ENCODE data around the gene NTM.

The NTM gene

DNA sequence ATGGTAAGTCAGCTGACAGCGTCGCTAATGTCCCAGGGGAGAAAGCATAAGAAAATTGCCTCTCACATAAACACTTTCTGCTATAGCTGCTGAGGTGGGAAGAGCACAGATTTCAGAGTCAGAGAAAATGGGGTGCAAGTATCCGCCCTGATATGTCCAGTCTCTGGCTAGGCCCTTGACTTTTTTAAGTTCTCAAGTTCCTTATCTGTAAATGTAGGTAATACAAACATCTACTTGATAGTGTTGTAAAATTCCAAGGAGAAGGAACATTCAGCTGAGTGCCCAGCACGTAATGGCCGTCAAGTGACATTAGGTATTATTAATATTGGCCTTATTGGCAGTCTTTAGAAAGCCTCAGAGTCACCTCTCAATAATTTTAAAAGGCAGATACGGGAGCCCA is 143.6 kb downstream of the NTM start:
- no peaks in the 10 kb centered on the region for H3K36me3 ChIP-seq (replicated peaks in 1 of 2; ENCODE audit: control insufficient read depth in 2 of 2, insufficient read depth in 2 of 2, low read length in 2 of 2)
- H3K27ac ChIP-seq (replicated peaks; ENCODE audit: low read length) = no peak overlapping the region
- no peak overlapping the region for H3K18ac ChIP-seq (ENCODE audit: low read length)
- H2BK15ac ChIP-seq (ENCODE audit: low read length) = no peak overlapping the region
- no peaks in the 10 kb centered on the region for H3K27me3 ChIP-seq (ENCODE audit: control insufficient read depth in 3 of 3, insufficient read depth in 3 of 3, low read depth in 1 of 3, low read length in 3 of 3)
- H4K91ac ChIP-seq (ENCODE audit: low read depth, low read length, poor library complexity) = no peak overlapping the region
- no CpG with 5 or more reads among the region's 6 CpGs for WGBS, 2 donors (ENCODE audit: extremely low coverage in 2 of 2, insufficient read length in 2 of 2, insufficient replicate concordance in 1 of 2)
- H2AFZ ChIP-seq (ENCODE audit: low read length) = no peak overlapping the region
- no peak overlapping the region for H4K8ac ChIP-seq (ENCODE audit: low read depth, low read length)
- H3K4ac ChIP-seq (ENCODE audit: low read length) = no peak overlapping the region
- H3K4me1 ChIP-seq (ENCODE audit: control insufficient read depth in 2 of 2, insufficient read depth in 1 of 2, low read depth in 1 of 2, low read length in 2 of 2) = peaks cover 0 to 3% of the 10 kb centered on the region in 2 donors
- no peak overlapping the region for H2BK120ac ChIP-seq (ENCODE audit: low read depth, low read length)
- H3K4me2 ChIP-seq (ENCODE audit: insufficient read depth, low read length, poor library complexity, severe bottlenecking) = no peak overlapping the region
- H2AK5ac ChIP-seq (ENCODE audit: low read depth, low read length) = no peak overlapping the region
- no peak for DNase-seq (ENCODE audit: low spot score)
- H3K79me1 ChIP-seq (ENCODE audit: low read depth, low read length) = no peaks in the 10 kb centered on the region
- H3K9me3 ChIP-seq (replicated peaks in 1 of 2; ENCODE audit: control insufficient read depth in 2 of 2, insufficient read depth in 1 of 2, low read depth in 1 of 2, low read length in 2 of 2) = no peaks in the 10 kb centered on the region
- H3K4me3 ChIP-seq (ENCODE audit: low read length in 2 of 2) = no peak overlapping the region
- no peak overlapping the region for H3K23ac ChIP-seq (ENCODE audit: low read depth, low read length, poor library complexity)
- no peak overlapping the region for H2BK5ac ChIP-seq (ENCODE audit: low read length)
- no peak overlapping the region for H2BK12ac ChIP-seq (ENCODE audit: low read length)
- H3K9ac ChIP-seq (ENCODE audit: low read depth, low read length, poor library complexity) = no peak overlapping the region
- H3K14ac ChIP-seq (ENCODE audit: low read length) = no peak overlapping the region

- DNase-seq (ENCODE audit: low spot score) = no peak
- no peak overlapping the region for H3K18ac ChIP-seq (ENCODE audit: low read length)
- no peaks in the 10 kb centered on the region for H3K36me3 ChIP-seq (replicated peaks in 1 of 2; ENCODE audit: control insufficient read depth in 2 of 2, insufficient read depth in 2 of 2, low read length in 2 of 2)
- no peak overlapping the region for H3K4me3 ChIP-seq (ENCODE audit: low read length in 2 of 2)
- H2AK5ac ChIP-seq (ENCODE audit: low read depth, low read length) = no peak overlapping the region
- H3K4ac ChIP-seq (ENCODE audit: low read length) = no peak overlapping the region
- H2BK12ac ChIP-seq (ENCODE audit: low read length) = no peak overlapping the region
- peaks cover 0 to 3% of the 10 kb centered on the region in 2 donors for H3K4me1 ChIP-seq (ENCODE audit: control insufficient read depth in 2 of 2, insufficient read depth in 1 of 2, low read depth in 1 of 2, low read length in 2 of 2)
- no peaks in the 10 kb centered on the region for H3K9me3 ChIP-seq (replicated peaks in 1 of 2; ENCODE audit: control insufficient read depth in 2 of 2, insufficient read depth in 1 of 2, low read depth in 1 of 2, low read length in 2 of 2)
- no peak overlapping the region for H3K14ac ChIP-seq (ENCODE audit: low read length)
- H4K91ac ChIP-seq (ENCODE audit: low read depth, low read length, poor library complexity) = no peak overlapping the region
- H3K27me3 ChIP-seq (ENCODE audit: control insufficient read depth in 3 of 3, insufficient read depth in 3 of 3, low read depth in 1 of 3, low read length in 3 of 3) = no peaks in the 10 kb centered on the region
- no peak overlapping the region for H2AFZ ChIP-seq (ENCODE audit: low read length)
- H3K23ac ChIP-seq (ENCODE audit: low read depth, low read length, poor library complexity) = no peak overlapping the region
- no peak overlapping the region for H2BK5ac ChIP-seq (ENCODE audit: low read length)
- H2BK15ac ChIP-seq (ENCODE audit: low read length) = no peak overlapping the region
- H3K27ac ChIP-seq (replicated peaks; ENCODE audit: low read length) = no peak overlapping the region
- no peaks in the 10 kb centered on the region for H3K79me1 ChIP-seq (ENCODE audit: low read depth, low read length)
- H3K4me2 ChIP-seq (ENCODE audit: insufficient read depth, low read length, poor library complexity, severe bottlenecking) = no peak overlapping the region
- no CpG with 5 or more reads among the region's 1 CpG for WGBS, 2 donors (ENCODE audit: extremely low coverage in 2 of 2, insufficient read length in 2 of 2, insufficient replicate concordance in 1 of 2)
- H2BK120ac ChIP-seq (ENCODE audit: low read depth, low read length) = no peak overlapping the region
- H3K9ac ChIP-seq (ENCODE audit: low read depth, low read length, poor library complexity) = no peak overlapping the region
- no peak overlapping the region for H4K8ac ChIP-seq (ENCODE audit: low read depth, low read length)
These were observed 148.0 kb downstream of the NTM start for GRCh38 chr11:131518305-131518838.

GRCh38 chr11:131522851-131523250 is 152.4 kb downstream of the NTM start:
- H3K4me2 ChIP-seq (ENCODE audit: insufficient read depth, low read length, poor library complexity, severe bottlenecking) = no peak overlapping the region
- no peaks in the 10 kb centered on the region for H3K79me1 ChIP-seq (ENCODE audit: low read depth, low read length)
- H3K14ac ChIP-seq (ENCODE audit: low read length) = no peak overlapping the region
- H2BK15ac ChIP-seq (ENCODE audit: low read length) = no peak overlapping the region
- WGBS, 2 donors (ENCODE audit: extremely low coverage in 2 of 2, insufficient read length in 2 of 2, insufficient replicate concordance in 1 of 2) = no CpG with 5 or more reads among the region's 2 CpGs
- no peaks in the 10 kb centered on the region for H3K36me3 ChIP-seq (replicated peaks in 1 of 2; ENCODE audit: control insufficient read depth in 2 of 2, insufficient read depth in 2 of 2, low read length in 2 of 2)
- no peak overlapping the region for H3K27ac ChIP-seq (replicated peaks; ENCODE audit: low read length)
- no peak overlapping the region for H3K23ac ChIP-seq (ENCODE audit: low read depth, low read length, poor library complexity)
- H2BK120ac ChIP-seq (ENCODE audit: low read depth, low read length) = no peak overlapping the region
- H2BK12ac ChIP-seq (ENCODE audit: low read length) = no peak overlapping the region
- H3K9me3 ChIP-seq (replicated peaks in 1 of 2; ENCODE audit: control insufficient read depth in 2 of 2, insufficient read depth in 1 of 2, low read depth in 1 of 2, low read length in 2 of 2) = no peaks in the 10 kb centered on the region
- H2AK5ac ChIP-seq (ENCODE audit: low read depth, low read length) = no peak overlapping the region
- H3K27me3 ChIP-seq (ENCODE audit: control insufficient read depth in 3 of 3, insufficient read depth in 3 of 3, low read depth in 1 of 3, low read length in 3 of 3) = no peaks in the 10 kb centered on the region
- H3K18ac ChIP-seq (ENCODE audit: low read length) = no peak overlapping the region
- peaks cover 0 to 9% of the 10 kb centered on the region in 2 donors for H3K4me1 ChIP-seq (ENCODE audit: control insufficient read depth in 2 of 2, insufficient read depth in 1 of 2, low read depth in 1 of 2, low read length in 2 of 2)
- no peak for DNase-seq (ENCODE audit: low spot score)
- no peak overlapping the region for H3K4ac ChIP-seq (ENCODE audit: low read length)
- no peak overlapping the region for H4K8ac ChIP-seq (ENCODE audit: low read depth, low read length)
- no peak overlapping the region for H3K9ac ChIP-seq (ENCODE audit: low read depth, low read length, poor library complexity)
- H4K91ac ChIP-seq (ENCODE audit: low read depth, low read length, poor library complexity) = no peak overlapping the region
- H3K4me3 ChIP-seq (ENCODE audit: low read length in 2 of 2) = no peak overlapping the region
- H2BK5ac ChIP-seq (ENCODE audit: low read length) = no peak overlapping the region
- H2AFZ ChIP-seq (ENCODE audit: low read length) = no peak overlapping the region

- no CpG with 5 or more reads among the region's 2 CpGs for WGBS, 2 donors (ENCODE audit: extremely low coverage in 2 of 2, insufficient read length in 2 of 2, insufficient replicate concordance in 1 of 2)
- Histone ChIP-seq H3K4ac (ENCODE audit: low read length) (no peak overlapping the region), H4K91ac (ENCODE audit: low read depth, low read length, poor library complexity) (no peak overlapping the region), H3K27ac (replicated peaks; ENCODE audit: low read length) (no peak overlapping the region), H3K27me3 (ENCODE audit: control insufficient read depth in 3 of 3, insufficient read depth in 3 of 3, low read depth in 1 of 3, low read length in 3 of 3) (no peaks in the 10 kb centered on the region), H2AFZ (ENCODE audit: low read length) (no peak overlapping the region), H2AK5ac (ENCODE audit: low read depth, low read length) (no peak overlapping the region), H3K79me1 (ENCODE audit: low read depth, low read length) (no peaks in the 10 kb centered on the region), H3K36me3 (replicated peaks in 1 of 2; ENCODE audit: control insufficient read depth in 2 of 2, insufficient read depth in 2 of 2, low read length in 2 of 2) (no peaks in the 10 kb centered on the region), H3K14ac (ENCODE audit: low read length) (no peak overlapping the region), H3K4me2 (ENCODE audit: insufficient read depth, low read length, poor library complexity, severe bottlenecking) (no peak overlapping the region), H2BK120ac (ENCODE audit: low read depth, low read length) (no peak overlapping the region), H3K9ac (ENCODE audit: low read depth, low read length, poor library complexity) (no peak overlapping the region), H3K23ac (ENCODE audit: low read depth, low read length, poor library complexity) (no peak overlapping the region), H2BK15ac (ENCODE audit: low read length) (no peak overlapping the region), H3K4me1 (ENCODE audit: control insufficient read depth in 2 of 2, insufficient read depth in 1 of 2, low read depth in 1 of 2, low read length in 2 of 2) (peaks cover 0 to 20% of the 10 kb centered on the region in 2 donors), H3K4me3 (ENCODE audit: low read length in 2 of 2) (no peak overlapping the region), H3K9me3 (replicated peaks in 1 of 2; ENCODE audit: control insufficient read depth in 2 of 2, insufficient read depth in 1 of 2, low read depth in 1 of 2, low read length in 2 of 2) (no peaks in the 10 kb centered on the region), H3K18ac (ENCODE audit: low read length) (no peak overlapping the region), H2BK12ac (ENCODE audit: low read length) (no peak overlapping the region), H2BK5ac (ENCODE audit: low read length) (no peak overlapping the region), H4K8ac (ENCODE audit: low read depth, low read length) (no peak overlapping the region)
- DNase-seq (ENCODE audit: low spot score) = peak; percentile 31
These were observed 160.0 kb downstream of the NTM start for GRCh38 chr11:131530407-131530806.

All from neuronal stem cell (in vitro differentiated cells).